Chondrocyte (in vitro differentiated cells): ENCODE data around the gene SPEM2. TPM values are rescaled to one million over a fixed set of nuclear protein-coding genes. Genes with fewer than 3 reads are reported as not detected.
A peak's percentile ranks its signal among the peaks of the same experiment; 100 is the strongest.

ENCODE experiments used
- DNase-seq: peaks from one replicate; pipeline ENCODE4 v3.0.0; 2021; ENCODE audit warnings: mixed read lengths, low spot score
- H3K27ac Mint-ChIP-seq: one replicate; pipeline ENCODE4 v1.8.0; 2021; ENCODE audit warnings: mild to moderate bottlenecking, moderate library complexity, mixed read lengths; ENCODE audit not compliant: unreplicated experiment
- H3K27me3 Mint-ChIP-seq: 2 replicates; pipeline ENCODE4 v1.8.0; 2021; ENCODE audit warnings: low read depth, mixed read lengths
- H3K36me3 Mint-ChIP-seq: 2 replicates; pipeline ENCODE4 v1.8.0; 2021; ENCODE audit warnings: low read depth, mixed read lengths
- H3K4me1 Mint-ChIP-seq: 2 replicates; pipeline ENCODE4 v1.8.0; 2021; ENCODE audit warnings: low read depth, mild to moderate bottlenecking, mixed read lengths
- H3K4me3 Mint-ChIP-seq: one replicate; pipeline ENCODE4 v1.8.0; 2021; ENCODE audit warnings: mild to moderate bottlenecking, moderate library complexity, mixed read lengths; ENCODE audit not compliant: unreplicated experiment
- H3K9me3 Mint-ChIP-seq: 2 replicates; pipeline ENCODE4 v1.8.0; 2021; ENCODE audit warnings: low read depth, mixed read lengths
- CTCF ChIP-seq: fragments of 200-600 bp; sonication (generic); IDR thresholded peaks from 2 replicates; pipeline ENCODE4 v1.5.0; 2021; ENCODE audit warnings: antibody characterized with exemption, mild to moderate bottlenecking, moderate library complexity
- long read RNA-seq: library from polyadenylated mRNA; stranded (forward); transcript quantifications from one replicate; pipeline ENCODE4 v2.0.0, GENCODE V29; 2021
- total RNA-seq: library from RNA; stranded (reverse); gene quantifications from 3 replicates; pipeline ENCODE4 v1.2.1, GENCODE V29; 2021

SPEM2 gene
- not detected in 3 replicates for total RNA-seq
- long read RNA-seq, result 0 reads

DNA sequence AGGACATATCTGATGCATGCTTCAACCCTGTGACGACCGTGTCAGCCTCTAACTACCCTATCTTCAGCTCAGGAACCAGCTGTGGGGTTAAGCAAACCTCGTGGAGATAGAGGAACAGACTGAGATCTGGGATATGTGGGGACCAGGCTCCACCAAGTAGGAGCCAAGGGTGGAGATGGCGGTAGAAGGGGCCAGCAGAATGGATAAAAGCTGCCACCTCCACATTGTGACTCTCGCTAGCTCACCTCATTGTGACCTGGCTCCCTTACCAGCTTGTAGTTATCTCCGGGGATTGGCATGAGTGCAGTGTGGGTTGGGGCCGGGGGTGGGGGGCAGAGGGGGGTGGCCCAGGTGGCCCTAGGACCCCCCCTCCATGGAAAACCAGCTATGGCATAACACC is at the start of gene SPEM2:
Gene SPEM2 (plus strand): TSS at position 301 of the 400 bp plus-strand sequence. CDS start 73 bp downstream, at position 374.
- no peak within 1 kb of the TSS for H3K27ac Mint-ChIP-seq
- TF ChIP-seq CTCF, result no peak
- DNase-seq, result no peak
- H3K4me3 Mint-ChIP-seq, result no peak within 1 kb of the TSS
- no peaks in the 10 kb centered on the region for H3K9me3 Mint-ChIP-seq
- H3K4me1 Mint-ChIP-seq, result no peaks in the 10 kb centered on the region
- no peaks in the 10 kb centered on the region for H3K27me3 Mint-ChIP-seq
- no peaks in the 10 kb centered on the region for H3K36me3 Mint-ChIP-seq

- no peak for TF ChIP-seq CTCF
- no peak for DNase-seq
- no peak overlapping the region for H3K4me3 Mint-ChIP-seq
- peaks cover 33% of the 10 kb centered on the region for H3K27me3 Mint-ChIP-seq
- peaks cover 10% of the 10 kb centered on the region for H3K4me1 Mint-ChIP-seq
- no peak overlapping the region for H3K27ac Mint-ChIP-seq
- peaks cover 6% of the 10 kb centered on the region for H3K9me3 Mint-ChIP-seq
- peaks cover 3% of the 10 kb centered on the region for H3K36me3 Mint-ChIP-seq
Measured at GRCh38 chr17:7379134-7379533, 46.3 kb upstream of the SPEM2 start.

DNA sequence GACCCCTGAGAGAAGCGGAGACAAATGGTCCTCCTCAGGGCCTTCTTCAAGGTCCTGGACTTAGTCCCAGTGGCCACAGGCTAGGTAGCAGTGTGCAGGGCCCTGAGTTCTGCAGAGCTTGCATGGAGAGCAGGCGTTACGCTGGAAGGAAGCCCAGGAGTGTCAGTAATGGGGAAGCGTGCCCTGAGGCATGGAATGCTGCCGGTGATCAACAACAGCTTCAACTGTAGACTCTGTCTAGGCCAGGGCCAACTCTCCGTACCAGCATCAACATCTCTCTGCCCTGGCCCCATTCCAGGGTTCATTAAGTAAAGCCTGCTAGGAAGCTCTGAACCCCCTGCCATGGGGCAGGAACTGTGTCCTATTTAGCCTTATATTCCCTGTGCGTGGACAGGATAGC is 45.1 kb upstream of the SPEM2 start:
- H3K36me3 Mint-ChIP-seq, result peaks cover 3% of the 10 kb centered on the region
- H3K27ac Mint-ChIP-seq, result no peak overlapping the region
- peak overlapping the region; percentile 66 for H3K4me3 Mint-ChIP-seq
- DNase-seq, result no peak
- H3K4me1 Mint-ChIP-seq, result peaks cover 17% of the 10 kb centered on the region
- peaks cover 33% of the 10 kb centered on the region for H3K27me3 Mint-ChIP-seq
- no peak for TF ChIP-seq CTCF
- peaks cover 6% of the 10 kb centered on the region for H3K9me3 Mint-ChIP-seq

GRCh38 chr17:7380855-7381683 is 44.3 kb upstream of the SPEM2 start, which contains the start of gene TNK1:
TNK1 (plus strand) TSS chr17:7381089; CDS start chr17:7382927, 1,838 bp downstream.
- Mint-ChIP-seq H3K27me3 (peaks cover 33% of the 10 kb centered on the region), H3K9me3 (peaks cover 6% of the 10 kb centered on the region), H3K27ac (no peak within 1 kb of the TSS), H3K4me3 (peak within 1 kb of the TSS; percentile 66), H3K4me1 (peaks cover 17% of the 10 kb centered on the region), H3K36me3 (peaks cover 3% of the 10 kb centered on the region)
- DNase-seq, result no peak
- no peak for TF ChIP-seq CTCF

GRCh38 chr17:7382901-7383300 is 42.5 kb upstream of the SPEM2 start:
- no peak for DNase-seq
- no peak for TF ChIP-seq CTCF
- Mint-ChIP-seq H3K27ac (no peak overlapping the region), H3K9me3 (peaks cover 6% of the 10 kb centered on the region), H3K36me3 (peaks cover 4% of the 10 kb centered on the region), H3K4me1 (peaks cover 17% of the 10 kb centered on the region), H3K4me3 (no peak overlapping the region), H3K27me3 (peaks cover 30% of the 10 kb centered on the region)
